Activated naive CD4-positive, alpha-beta T cell (primary cell): ENCODE measurements around the gene CTU1.
A peak's percentile ranks its signal among the peaks of the same experiment; 100 is the strongest.
"Not testable (repeated sequence)": the region's sequence is repeated elsewhere in the genome, so short reads cannot be mapped to it uniquely, and the experiment has no call there.

ENCODE experiments used
- DNase-seq, 4 experiments: peaks; one replicate each; lab custom pipeline; 2025; lab: John Stamatoyannopoulos, UW

CTU1 gene

GRCh38 chr19:51108066-51108804 is at the start of gene CTU1:
Gene CTU1 (minus strand): TSS chr19:51108409. CDS start chr19:51104569, 3,840 bp downstream.
- peak; percentile 89 to 96 (median 94) for DNase-seq

- no peak for DNase-seq
Measured at GRCh38 chr19:51157265-51157664, 49.1 kb upstream of the CTU1 start.

- no peak for DNase-seq
Measured at GRCh38 chr19:51156710-51157109, 48.5 kb upstream of the CTU1 start.

- DNase-seq, result no peak
Measured at GRCh38 chr19:51150627-51151026, 42.4 kb upstream of the CTU1 start.

- DNase-seq, result no peak
Measured at GRCh38 chr19:51148580-51148979, 40.4 kb upstream of the CTU1 start.

GRCh38 chr19:51147663-51148062 is 39.5 kb upstream of the CTU1 start:
- DNase-seq, result no peak

GRCh38 chr19:51146751-51147150 is 38.5 kb upstream of the CTU1 start:
- DNase-seq, result no peak

- DNase-seq, result no peak
Measured at GRCh38 chr19:51145916-51146493, 37.8 kb upstream of the CTU1 start.

GRCh38 chr19:51144482-51145045 is 36.4 kb upstream of the CTU1 start:
- DNase-seq, result no peak

GRCh38 chr19:51143486-51143885 is 35.3 kb upstream of the CTU1 start:
- DNase-seq, result no peak

- not testable (repeated sequence) for DNase-seq
Measured at GRCh38 chr19:51142809-51143475, 34.7 kb upstream of the CTU1 start.

- DNase-seq, result no peak
Measured at GRCh38 chr19:51142119-51142518, 33.9 kb upstream of the CTU1 start, which contains the start of gene SIGLEC7. Gene SIGLEC7 (plus strand): TSS chr19:51142301. CDS start chr19:51142370, 69 bp downstream.

GRCh38 chr19:51141181-51141580 is 33.0 kb upstream of the CTU1 start:
- no peak for DNase-seq

GRCh38 chr19:51140441-51140840 is 32.2 kb upstream of the CTU1 start:
- DNase-seq, result no peak

GRCh38 chr19:51139299-51140014 is 31.2 kb upstream of the CTU1 start:
- DNase-seq, result no peak

- no peak for DNase-seq
Measured at GRCh38 chr19:51138549-51138979, 30.4 kb upstream of the CTU1 start.

- DNase-seq, result no peak
Measured at GRCh38 chr19:51137792-51138425, 29.7 kb upstream of the CTU1 start.

- no peak for DNase-seq
Measured at GRCh38 chr19:51136851-51137551, 28.8 kb upstream of the CTU1 start.

- no peak for DNase-seq
Measured at GRCh38 chr19:51135986-51136762, 28.0 kb upstream of the CTU1 start.

- no peak for DNase-seq
Measured at GRCh38 chr19:51135004-51135403, 26.8 kb upstream of the CTU1 start.
